H9 (cell line): Measurements from ENCODE around the gene INTS7. TPM values are rescaled to one million over a fixed set of nuclear protein-coding genes. Genes with fewer than 3 reads are reported as not detected.

Source experiments
- DNase-seq: peaks from one replicate; pipeline ENCODE4 v3.0.0-alpha.2; 2017
- H2AFZ ChIP-seq: one replicate; pipeline ENCODE4 v1.6.1; 2013; ENCODE audit warnings: mild to moderate bottlenecking, low read length, control low read depth, moderate library complexity
- H2AK5ac ChIP-seq: 2 replicates; pipeline ENCODE4 v1.6.1; 2013; ENCODE audit warnings: low read length, control low read depth, mixed read lengths; ENCODE audit not compliant: insufficient read length
- H2BK120ac ChIP-seq: one replicate; pipeline ENCODE4 v1.6.1; 2013; ENCODE audit warnings: low read depth, mild to moderate bottlenecking, low read length, control low read depth, inconsistent platforms; ENCODE audit not compliant: poor library complexity, severe bottlenecking
- H2BK12ac ChIP-seq: 2 replicates; pipeline ENCODE4 v1.6.1; 2013; ENCODE audit warnings: low read length, control low read depth, mixed read lengths, low read depth; ENCODE audit not compliant: insufficient read length
- H2BK15ac ChIP-seq: 2 replicates; pipeline ENCODE4 v1.6.1; 2013; ENCODE audit warnings: low read depth, low read length, control low read depth
- H2BK20ac ChIP-seq: one replicate; pipeline ENCODE4 v1.6.1; 2013; ENCODE audit warnings: low read depth, mild to moderate bottlenecking, low read length, control low read depth, inconsistent platforms; ENCODE audit not compliant: poor library complexity, severe bottlenecking
- H2BK5ac ChIP-seq: 2 replicates; pipeline ENCODE4 v1.6.1; 2013; ENCODE audit warnings: low read length, control low read depth, mixed read lengths; ENCODE audit not compliant: insufficient read length
- H3K14ac ChIP-seq: 2 replicates; pipeline ENCODE4 v1.6.1; 2013; ENCODE audit warnings: low read length, control low read depth; ENCODE audit not compliant: insufficient read depth
- H3K18ac ChIP-seq: 2 replicates; pipeline ENCODE4 v1.6.1; 2013; ENCODE audit warnings: low read depth, mild to moderate bottlenecking, mixed read lengths, low read length, control low read depth; ENCODE audit not compliant: insufficient read length
- H3K23ac ChIP-seq: 2 replicates; pipeline ENCODE4 v1.6.1; 2013; ENCODE audit warnings: low read length, control low read depth, mixed read lengths, low read depth; ENCODE audit not compliant: insufficient read length
- H3K23me2 ChIP-seq: 2 replicates; pipeline ENCODE4 v1.6.1; 2013; ENCODE audit warnings: low read depth, mild to moderate bottlenecking, mixed read lengths, low read length, control low read depth; ENCODE audit not compliant: insufficient read length, poor library complexity, severe bottlenecking
- H3K27ac ChIP-seq: 2 replicates; pipeline ENCODE4 v1.5.1; 2013; ENCODE audit warnings: low read length, control low read depth, mixed read lengths, low read depth; ENCODE audit not compliant: insufficient read length
- H3K27me3 ChIP-seq: 2 replicates; pipeline ENCODE4 v1.6.1; 2013; ENCODE audit warnings: low read length, control low read depth, inconsistent platforms; ENCODE audit not compliant: insufficient read depth
- H3K4ac ChIP-seq: 2 replicates; pipeline ENCODE4 v1.6.1; 2013; ENCODE audit warnings: low read depth, mild to moderate bottlenecking, control low read depth, inconsistent platforms, low read length, moderate library complexity
- H3K4me1 ChIP-seq: 2 replicates; pipeline ENCODE4 v1.6.1; 2013; ENCODE audit warnings: low read length, control low read depth, inconsistent platforms; ENCODE audit not compliant: insufficient read depth
- H3K4me2 ChIP-seq: 2 replicates; pipeline ENCODE4 v1.6.1; 2013; ENCODE audit warnings: low read length, control low read depth, mixed read lengths; ENCODE audit not compliant: insufficient read length, insufficient read depth
- H3K56ac ChIP-seq: 2 replicates; pipeline ENCODE4 v1.6.1; 2013; ENCODE audit warnings: low read depth, mild to moderate bottlenecking, mixed read lengths, low read length, control low read depth; ENCODE audit not compliant: insufficient read length
- H3K79me1 ChIP-seq: 2 replicates; pipeline ENCODE4 v1.6.1; 2013; ENCODE audit warnings: low read depth, mild to moderate bottlenecking, moderate library complexity, low read length, control low read depth, inconsistent platforms; ENCODE audit not compliant: insufficient read depth, poor library complexity, severe bottlenecking
- H3K79me2 ChIP-seq: 2 replicates; pipeline ENCODE4 v1.6.1; 2013; ENCODE audit warnings: low read length, control low read depth, inconsistent platforms; ENCODE audit not compliant: insufficient read depth
- H3K9ac ChIP-seq: 2 replicates; pipeline ENCODE4 v1.6.1; 2013; ENCODE audit warnings: low read length, control low read depth, mixed read lengths; ENCODE audit not compliant: insufficient read length; ENCODE audit errors: extremely low read depth
- H3K9me3 ChIP-seq: one replicate; pipeline ENCODE4 v1.6.1; 2013; ENCODE audit warnings: low read depth, low read length, inconsistent platforms; ENCODE audit not compliant: control insufficient read depth
- H3T11ph ChIP-seq: one replicate; pipeline ENCODE4 v1.6.1; 2013; ENCODE audit warnings: mild to moderate bottlenecking, low read length, control low read depth, inconsistent platforms
- H4K20me1 ChIP-seq: one replicate; pipeline ENCODE4 v1.6.1; 2013; ENCODE audit not compliant: control insufficient read depth, insufficient read length, insufficient read depth
- H4K5ac ChIP-seq: 2 replicates; pipeline ENCODE4 v1.6.1; 2013; ENCODE audit warnings: low read depth, mild to moderate bottlenecking, mixed read lengths, low read length, control low read depth; ENCODE audit not compliant: insufficient read length
- H4K8ac ChIP-seq: replicated peaks from 2 replicates; pipeline ENCODE4 v1.6.1; 2013; ENCODE audit warnings: low read length, control low read depth, mixed read lengths, low read depth; ENCODE audit not compliant: insufficient read length
- H4K91ac ChIP-seq: 2 replicates; pipeline ENCODE4 v1.6.1; 2013; ENCODE audit warnings: low read depth, mild to moderate bottlenecking, moderate library complexity, mixed read lengths, low read length, control low read depth; ENCODE audit not compliant: insufficient read length
- H3K27ac Mint-ChIP-seq, 3 experiments: 2 replicates in 2 of 3; 3 replicates in 1 of 3; pipeline ENCODE4 v1.8.0; 2020 to 2021; ENCODE audit warnings: mixed read lengths in 3 of 3, mild to moderate bottlenecking in 1 of 3, moderate library complexity in 1 of 3
- H3K27me3 Mint-ChIP-seq: 2 replicates; pipeline ENCODE4 v1.8.0; 2021; ENCODE audit warnings: low read depth, mild to moderate bottlenecking, moderate library complexity, mixed read lengths
- H3K36me3 Mint-ChIP-seq, 3 experiments: 2 replicates in 2 of 3; 3 replicates in 1 of 3; pipeline ENCODE4 v1.8.0; 2020 to 2021; ENCODE audit warnings: low read depth in 3 of 3, mixed read lengths in 3 of 3; ENCODE audit not compliant: insufficient read depth in 1 of 3
- H3K4me1 Mint-ChIP-seq, 2 experiments: 2 replicates each; pipeline ENCODE4 v1.8.0; 2020; ENCODE audit warnings: mixed read lengths in 2 of 2
- H3K4me3 Mint-ChIP-seq, 2 experiments: 2 replicates in 1 of 2; 3 replicates in 1 of 2; pipeline ENCODE4 v1.8.0; 2020 to 2021; ENCODE audit warnings: mild to moderate bottlenecking in 2 of 2, mixed read lengths in 2 of 2, moderate library complexity in 1 of 2
- H3K9me3 Mint-ChIP-seq, 2 experiments: 2 replicates in 1 of 2; 3 replicates in 1 of 2; pipeline ENCODE4 v1.8.0; 2020; ENCODE audit warnings: mild to moderate bottlenecking in 2 of 2, mixed read lengths in 2 of 2, moderate library complexity in 1 of 2
- WGBS: extraction: QIAGEN DNeasy Blood & Tissue Kit; methylation state at CpG from one replicate; pipeline ENCODE4 v1.1.7; 2013; ENCODE audit warnings: missing lambda C conversion rate, low lambda C conversion rate, mixed read lengths; ENCODE audit not compliant: insufficient read length; ENCODE audit errors: extremely low coverage; 5-methylcytosine and 5-hydroxymethylcytosine counted together
- total RNA-seq: library from RNA; stranded (reverse); gene quantifications from 2 replicates; pipeline ENCODE4 v1.2.1, GENCODE V29; 2021
- TF ChIP-seq, protein P1 (sequence below): fragments of 200-600 bp; sonication (generic); conservative IDR thresholded peaks from 3 replicates; pipeline ENCODE4 v1.8.0; 2021; ENCODE audit warnings: antibody characterized with exemption, mild to moderate bottlenecking

The INTS7 gene
- total RNA-seq, 1 experiment from 2014 or later, result 32.3 TPM

DNA sequence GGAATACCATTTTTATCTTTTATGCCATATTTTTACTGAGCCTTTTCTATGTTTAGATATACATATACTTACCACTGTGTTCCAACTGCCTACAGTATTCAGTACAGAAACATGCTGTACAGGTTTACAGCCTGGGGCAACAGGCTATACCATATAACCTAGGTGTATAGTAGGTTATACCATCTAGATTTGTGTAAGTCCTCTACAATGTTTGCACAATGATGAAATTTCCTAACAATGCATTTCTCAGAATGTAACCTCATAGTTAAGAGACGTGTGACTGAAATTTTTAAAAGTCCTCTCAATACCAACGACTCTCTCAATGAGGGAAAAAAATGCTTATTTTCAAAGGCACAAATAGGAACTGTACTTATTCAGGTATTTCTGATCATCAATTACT is 21.7 kb downstream of the INTS7 start:
- Histone ChIP-seq H3K79me1 (no peaks in the 10 kb centered on the region), H3K14ac (no peak overlapping the region), H2BK5ac (no peak overlapping the region), H2AFZ (no peak overlapping the region), H2BK15ac (no peak overlapping the region), H3T11ph (no peak overlapping the region), H3K27ac (no peak overlapping the region), H2BK20ac (no peak overlapping the region), H3K9me3 (no peaks in the 10 kb centered on the region), H2BK120ac (no peak overlapping the region), H4K91ac (no peak overlapping the region), H3K79me2 (no peaks in the 10 kb centered on the region), H4K20me1 (no peaks in the 10 kb centered on the region), H3K18ac (no peak overlapping the region), H3K56ac (no peak overlapping the region), H3K4ac (no peak overlapping the region), H3K4me1 (no peaks in the 10 kb centered on the region), H3K27me3 (no peaks in the 10 kb centered on the region), H4K8ac (no peak overlapping the region), H2BK12ac (no peak overlapping the region), H3K9ac (no peak overlapping the region), H4K5ac (no peak overlapping the region), H3K4me2 (no peak overlapping the region), H3K23me2 (no peaks in the 10 kb centered on the region), H3K23ac (no peak overlapping the region), H2AK5ac (no peak overlapping the region)
- Mint-ChIP-seq H3K4me3 (no peak overlapping the region), H3K27me3 (no peaks in the 10 kb centered on the region), H3K9me3 (peaks cover 4 to 8% of the 10 kb centered on the region in 2 experiments; a peak in 4 of 5 replicates), H3K27ac (no peak overlapping the region), H3K36me3 (peaks cover 20 to 34% (median 29%) of the 10 kb centered on the region in 3 experiments), H3K4me1 (0 out of 4 replicates have a peak, but pooled peaks cover 0 to 5% of the 10 kb centered on the region in 2 experiments)
- no peak for DNase-seq
- TF ChIP-seq, protein P1, sequence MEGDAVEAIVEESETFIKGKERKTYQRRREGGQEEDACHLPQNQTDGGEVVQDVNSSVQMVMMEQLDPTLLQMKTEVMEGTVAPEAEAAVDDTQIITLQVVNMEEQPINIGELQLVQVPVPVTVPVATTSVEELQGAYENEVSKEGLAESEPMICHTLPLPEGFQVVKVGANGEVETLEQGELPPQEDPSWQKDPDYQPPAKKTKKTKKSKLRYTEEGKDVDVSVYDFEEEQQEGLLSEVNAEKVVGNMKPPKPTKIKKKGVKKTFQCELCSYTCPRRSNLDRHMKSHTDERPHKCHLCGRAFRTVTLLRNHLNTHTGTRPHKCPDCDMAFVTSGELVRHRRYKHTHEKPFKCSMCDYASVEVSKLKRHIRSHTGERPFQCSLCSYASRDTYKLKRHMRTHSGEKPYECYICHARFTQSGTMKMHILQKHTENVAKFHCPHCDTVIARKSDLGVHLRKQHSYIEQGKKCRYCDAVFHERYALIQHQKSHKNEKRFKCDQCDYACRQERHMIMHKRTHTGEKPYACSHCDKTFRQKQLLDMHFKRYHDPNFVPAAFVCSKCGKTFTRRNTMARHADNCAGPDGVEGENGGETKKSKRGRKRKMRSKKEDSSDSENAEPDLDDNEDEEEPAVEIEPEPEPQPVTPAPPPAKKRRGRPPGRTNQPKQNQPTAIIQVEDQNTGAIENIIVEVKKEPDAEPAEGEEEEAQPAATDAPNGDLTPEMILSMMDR, result no peak
- WGBS, result no CpG with 5 or more reads among the region's 2 CpGs
